ENCODE measurements around the gene SLCO3A1.
"Not testable (repeated sequence)": the region's sequence is repeated elsewhere in the genome, so short reads cannot be mapped to it uniquely, and the experiment has no call there.

The SLCO3A1 gene

GRCh38 chr15:92028389-92028724, 174.8 kb downstream of the SLCO3A1 start:
- DNase-seq (ENCODE audit: low read depth in 1 of 2, low spot score in 1 of 2), result no peak

- no peak for DNase-seq (ENCODE audit: low read depth in 1 of 2, low spot score in 1 of 2)
These were observed 176.3 kb downstream of the SLCO3A1 start for GRCh38 chr15:92029767-92030166.

- DNase-seq (ENCODE audit: low read depth in 1 of 2, low spot score in 1 of 2), result no peak
These were observed 179.8 kb downstream of the SLCO3A1 start for GRCh38 chr15:92033314-92033713.

- no peak for DNase-seq (ENCODE audit: low read depth in 1 of 2, low spot score in 1 of 2)
These were observed 180.2 kb downstream of the SLCO3A1 start for GRCh38 chr15:92033723-92034122.

GRCh38 chr15:92034227-92034626, 180.7 kb downstream of the SLCO3A1 start:
- no peak for DNase-seq (ENCODE audit: low read depth in 1 of 2, low spot score in 1 of 2)

GRCh38 chr15:92035551-92035950, 182.0 kb downstream of the SLCO3A1 start:
- DNase-seq (ENCODE audit: low read depth in 1 of 2, low spot score in 1 of 2), result no peak

GRCh38 chr15:92035961-92036360, 182.5 kb downstream of the SLCO3A1 start:
- no peak for DNase-seq (ENCODE audit: low read depth in 1 of 2, low spot score in 1 of 2)

- no peak for DNase-seq (ENCODE audit: low read depth in 1 of 2, low spot score in 1 of 2)
These were observed 184.0 kb downstream of the SLCO3A1 start for GRCh38 chr15:92037491-92037890.

- no peak for DNase-seq (ENCODE audit: low read depth in 1 of 2, low spot score in 1 of 2)
These were observed 186.8 kb downstream of the SLCO3A1 start for GRCh38 chr15:92040350-92040749.

GRCh38 chr15:92041371-92041770, 187.9 kb downstream of the SLCO3A1 start:
- DNase-seq (ENCODE audit: low read depth in 1 of 2, low spot score in 1 of 2), result no peak

- DNase-seq (ENCODE audit: low read depth in 1 of 2, low spot score in 1 of 2), result no peak
These were observed 189.8 kb downstream of the SLCO3A1 start for GRCh38 chr15:92043283-92043682.

GRCh38 chr15:92044203-92044909, 190.8 kb downstream of the SLCO3A1 start:
- no peak for DNase-seq (ENCODE audit: low read depth in 1 of 2, low spot score in 1 of 2)

GRCh38 chr15:92047900-92048299, 194.4 kb downstream of the SLCO3A1 start:
- DNase-seq (ENCODE audit: low read depth in 1 of 2, low spot score in 1 of 2), result no peak

- DNase-seq (ENCODE audit: low read depth in 1 of 2, low spot score in 1 of 2), result no peak
These were observed 195.2 kb downstream of the SLCO3A1 start for GRCh38 chr15:92048739-92049138.

- no peak for DNase-seq (ENCODE audit: low read depth in 1 of 2, low spot score in 1 of 2)
These were observed 195.9 kb downstream of the SLCO3A1 start for GRCh38 chr15:92049290-92049989.

- no peak for DNase-seq (ENCODE audit: low read depth in 1 of 2, low spot score in 1 of 2)
These were observed 196.9 kb downstream of the SLCO3A1 start for GRCh38 chr15:92050220-92050898.

- DNase-seq (ENCODE audit: low read depth in 1 of 2, low spot score in 1 of 2), result no peak
These were observed 198.2 kb downstream of the SLCO3A1 start for GRCh38 chr15:92051716-92052115.

GRCh38 chr15:92053753-92054316, 200.3 kb downstream of the SLCO3A1 start:
- no peak for DNase-seq (ENCODE audit: low read depth in 1 of 2, low spot score in 1 of 2)

- no peak for DNase-seq (ENCODE audit: low read depth in 1 of 2, low spot score in 1 of 2)
These were observed 203.4 kb downstream of the SLCO3A1 start for GRCh38 chr15:92056875-92057274.

GRCh38 chr15:92059036-92059970, 205.8 kb downstream of the SLCO3A1 start:
- no peak for DNase-seq (ENCODE audit: low read depth in 1 of 2, low spot score in 1 of 2)

- not testable (repeated sequence) for DNase-seq (ENCODE audit: low read depth in 1 of 2, low spot score in 1 of 2)
These were observed 206.4 kb downstream of the SLCO3A1 start for GRCh38 chr15:92059971-92060311.

Data from activated T-helper 1 cell treated with anti-CD3 and anti-CD28 coated beads, Interleukin-2, amount 50 U/mL, for 16 hours (primary cell).